ENCODE data around the gene FILIP1L.

The FILIP1L gene

GRCh38 chr3:100159331-100160153, 45.2 kb upstream of the FILIP1L start:
- Histone ChIP-seq H3K79me2 (ENCODE audit: insufficient read depth, low read length) (no peaks in the 10 kb centered on the region), H2AFZ (ENCODE audit: low read length) (no peak overlapping the region), H3K9ac (ENCODE audit: low read depth, low read length, poor library complexity, severe bottlenecking) (no peak overlapping the region), H3K9me2 (replicated peaks; ENCODE audit: low read depth, low read length) (no peaks in the 10 kb centered on the region), H3K4me1 (ENCODE audit: insufficient read depth, low read length, poor library complexity, severe bottlenecking) (peaks cover 7% of the 10 kb centered on the region), H4K20me1 (ENCODE audit: insufficient read depth, low read length, poor library complexity, severe bottlenecking) (no peaks in the 10 kb centered on the region), H3K36me3 (ENCODE audit: insufficient read depth, low read length) (peaks cover 6% of the 10 kb centered on the region), H3K27me3 (ENCODE audit: insufficient read depth, low read length, poor library complexity, severe bottlenecking) (no peaks in the 10 kb centered on the region), H3K4me3 (ENCODE audit: low read length, poor library complexity, severe bottlenecking) (no peak overlapping the region), H3K4me2 (ENCODE audit: low read depth, low read length, poor library complexity, severe bottlenecking) (no peak overlapping the region), H3K9me3 (ENCODE audit: insufficient read depth, low read depth, low read length) (peaks cover 6% of the 10 kb centered on the region; the same call in 1 of the 2 replicates), H3F3A (ENCODE audit: low read depth) (no peaks in the 10 kb centered on the region)
- TF ChIP-seq CTCF (conservative IDR thresholded peaks at IDR 0.05; ENCODE audit: low read length) (no peak), EZH2phosphoT487 (IDR thresholded peaks at IDR 0.05; ENCODE audit: borderline replicate concordance) (no peak)

- no peak overlapping the region for H3K4me3 ChIP-seq (ENCODE audit: low read length, poor library complexity, severe bottlenecking)
- H3K27me3 ChIP-seq (ENCODE audit: insufficient read depth, low read length, poor library complexity, severe bottlenecking), result no peaks in the 10 kb centered on the region
- no peaks in the 10 kb centered on the region for H3F3A ChIP-seq (ENCODE audit: low read depth)
- H2AFZ ChIP-seq (ENCODE audit: low read length), result no peak overlapping the region
- no peaks in the 10 kb centered on the region for H4K20me1 ChIP-seq (ENCODE audit: insufficient read depth, low read length, poor library complexity, severe bottlenecking)
- H3K9ac ChIP-seq (ENCODE audit: low read depth, low read length, poor library complexity, severe bottlenecking), result no peak overlapping the region
- peaks cover 6% of the 10 kb centered on the region; the same call in 1 of the 2 replicates for H3K9me3 ChIP-seq (ENCODE audit: insufficient read depth, low read depth, low read length)
- peaks cover 6% of the 10 kb centered on the region for H3K36me3 ChIP-seq (ENCODE audit: insufficient read depth, low read length)
- TF ChIP-seq EZH2phosphoT487 (IDR thresholded peaks at IDR 0.05; ENCODE audit: borderline replicate concordance), result no peak
- no peak for TF ChIP-seq CTCF (conservative IDR thresholded peaks at IDR 0.05; ENCODE audit: low read length)
- no peaks in the 10 kb centered on the region for H3K79me2 ChIP-seq (ENCODE audit: insufficient read depth, low read length)
- H3K4me1 ChIP-seq (ENCODE audit: insufficient read depth, low read length, poor library complexity, severe bottlenecking), result peaks cover 4% of the 10 kb centered on the region
- no peaks in the 10 kb centered on the region for H3K9me2 ChIP-seq (replicated peaks; ENCODE audit: low read depth, low read length)
- no peak overlapping the region for H3K4me2 ChIP-seq (ENCODE audit: low read depth, low read length, poor library complexity, severe bottlenecking)
Measured at GRCh38 chr3:100158918-100159330, 44.6 kb upstream of the FILIP1L start.

GRCh38 chr3:100157685-100158084, 43.4 kb upstream of the FILIP1L start:
- no peak overlapping the region for H3K9ac ChIP-seq (ENCODE audit: low read depth, low read length, poor library complexity, severe bottlenecking)
- no peak overlapping the region for H3K4me3 ChIP-seq (ENCODE audit: low read length, poor library complexity, severe bottlenecking)
- no peaks in the 10 kb centered on the region for H3K27me3 ChIP-seq (ENCODE audit: insufficient read depth, low read length, poor library complexity, severe bottlenecking)
- no peaks in the 10 kb centered on the region for H4K20me1 ChIP-seq (ENCODE audit: insufficient read depth, low read length, poor library complexity, severe bottlenecking)
- H3K9me2 ChIP-seq (replicated peaks; ENCODE audit: low read depth, low read length), result no peaks in the 10 kb centered on the region
- H3F3A ChIP-seq (ENCODE audit: low read depth), result no peaks in the 10 kb centered on the region
- H2AFZ ChIP-seq (ENCODE audit: low read length), result no peak overlapping the region
- no peaks in the 10 kb centered on the region for H3K79me2 ChIP-seq (ENCODE audit: insufficient read depth, low read length)
- peaks cover 6% of the 10 kb centered on the region for H3K36me3 ChIP-seq (ENCODE audit: insufficient read depth, low read length)
- TF ChIP-seq EZH2phosphoT487 (IDR thresholded peaks at IDR 0.05; ENCODE audit: borderline replicate concordance) (no peak), CTCF (conservative IDR thresholded peaks at IDR 0.05; ENCODE audit: low read length) (no peak)
- H3K4me1 ChIP-seq (ENCODE audit: insufficient read depth, low read length, poor library complexity, severe bottlenecking), result no peaks in the 10 kb centered on the region
- peaks cover 6% of the 10 kb centered on the region; the same call in 1 of the 2 replicates for H3K9me3 ChIP-seq (ENCODE audit: insufficient read depth, low read depth, low read length)
- no peak overlapping the region for H3K4me2 ChIP-seq (ENCODE audit: low read depth, low read length, poor library complexity, severe bottlenecking)

Measured in Loucy (cell line).